Inflammatory macrophage treated with lipopolysaccharide for 1 hour (primary cell): ENCODE measurements around the gene HMGN4.
"Not testable (repeated sequence)": the region's sequence is repeated elsewhere in the genome, so short reads cannot be mapped to it uniquely, and the experiment has no call there.

Experiments
- DNase-seq, 2 donors: peaks; one replicate each; pipeline ENCODE4 v3.0.0-alpha.2; 2020 to 2022

Gene HMGN4

GRCh38 chr6:26537846-26538571, at the start of gene HMGN4:
Gene HMGN4 (plus strand): TSS chr6:26538366. CDS start chr6:26545207, 6,841 bp downstream.
- peak; percentile 88 to 96 for DNase-seq

- DNase-seq = no peak
These were observed 47.9 kb upstream of the HMGN4 start for GRCh38 chr6:26489996-26490964.

- no peak for DNase-seq
These were observed 46.6 kb upstream of the HMGN4 start for GRCh38 chr6:26491604-26492003.

GRCh38 chr6:26493258-26493657, 44.9 kb upstream of the HMGN4 start:
- DNase-seq = no peak

GRCh38 chr6:26494117-26494516, 44.0 kb upstream of the HMGN4 start:
- no peak for DNase-seq

GRCh38 chr6:26495281-26495680, 42.9 kb upstream of the HMGN4 start:
- no peak for DNase-seq

- DNase-seq = no peak
These were observed 40.6 kb upstream of the HMGN4 start for GRCh38 chr6:26497610-26498009.

- no peak for DNase-seq
These were observed 38.1 kb upstream of the HMGN4 start, which contains the start of gene BTN1A1 for GRCh38 chr6:26500102-26500501. Gene BTN1A1 (plus strand): TSS chr6:26500303. CDS start chr6:26501287, 984 bp downstream.

GRCh38 chr6:26501482-26501986, 36.6 kb upstream of the HMGN4 start:
- peak; percentile 21 to 39 for DNase-seq

- no peak for DNase-seq
These were observed 36.0 kb upstream of the HMGN4 start for GRCh38 chr6:26502165-26502564.

- no peak for DNase-seq
These were observed 35.5 kb upstream of the HMGN4 start for GRCh38 chr6:26502626-26503025.

GRCh38 chr6:26507658-26508057, 30.5 kb upstream of the HMGN4 start:
- DNase-seq = no peak

- not testable (repeated sequence) for DNase-seq
These were observed 27.1 kb upstream of the HMGN4 start for GRCh38 chr6:26511033-26511432.

GRCh38 chr6:26514984-26515383, 23.2 kb upstream of the HMGN4 start:
- no peak for DNase-seq

GRCh38 chr6:26516481-26517427, 21.4 kb upstream of the HMGN4 start:
- no peak for DNase-seq

GRCh38 chr6:26519359-26519758, 18.8 kb upstream of the HMGN4 start:
- no peak for DNase-seq

GRCh38 chr6:26520237-26520849, 17.8 kb upstream of the HMGN4 start:
- DNase-seq = peak in 1 of 2 donors; percentile 22

GRCh38 chr6:26520850-26521599, 17.1 kb upstream of the HMGN4 start:
- DNase-seq = peak; percentile 62 to 92

GRCh38 chr6:26521600-26522391, 16.4 kb upstream of the HMGN4 start:
- peak; percentile 77 to 80 for DNase-seq
